Skeletal muscle tissue (tissue), 4 donors: ENCODE results near the gene EHD4. TPM values are rescaled to one million over a fixed set of nuclear protein-coding genes. Genes with fewer than 3 reads are reported as not detected.

ENCODE experiments used
- H3K27ac ChIP-seq: one replicate; pipeline ENCODE4 v1.7.0; 2013; ENCODE audit warnings: mild to moderate bottlenecking, low read depth, low read length, inconsistent platforms
- H3K27me3 ChIP-seq, 3 donors: one replicate each; pipeline ENCODE4 v1.7.0; 2013; ENCODE audit warnings: low read length in 3 of 3; ENCODE audit not compliant: control insufficient read depth in 3 of 3, insufficient read depth in 3 of 3
- H3K36me3 ChIP-seq, 3 donors: one replicate each; pipeline ENCODE4 v1.7.0; 2013; ENCODE audit warnings: low read length in 3 of 3; ENCODE audit not compliant: control insufficient read depth in 3 of 3, insufficient read depth in 3 of 3
- H3K4me1 ChIP-seq, 3 donors: one replicate each; pipeline ENCODE4 v1.7.0; 2013; ENCODE audit warnings: low read length in 3 of 3, mild to moderate bottlenecking in 3 of 3; ENCODE audit not compliant: control insufficient read depth in 3 of 3, insufficient read depth in 3 of 3
- H3K4me3 ChIP-seq, 3 donors: one replicate each; pipeline ENCODE4 v1.7.0; 2013; ENCODE audit warnings: low read length in 3 of 3
- H3K9ac ChIP-seq, 3 donors: one replicate each; pipeline ENCODE4 v1.7.0; 2013; ENCODE audit warnings: low read length in 3 of 3, mild to moderate bottlenecking in 3 of 3, moderate library complexity in 2 of 3, low read depth in 1 of 3
- H3K9me3 ChIP-seq, 3 donors: one replicate each; pipeline ENCODE4 v1.7.0; 2013; ENCODE audit warnings: low read length in 3 of 3; ENCODE audit not compliant: control insufficient read depth in 3 of 3
- total RNA-seq: library from RNA; depleted of rRNA; stranded (reverse); fragments of >200 nt; gene quantifications from one replicate; pipeline ENCODE4 v1.2.3, GENCODE V29; 2014
- donor health status: Osteomylitis.

EHD4 gene
- total RNA-seq, 1 donor from 2014 or later, result 24.0 TPM

GRCh38 chr15:41869770-41870688 is 102.3 kb downstream of the EHD4 start:
- H3K36me3 ChIP-seq, result no peaks in the 10 kb centered on the region
- H3K9me3 ChIP-seq, result no peaks in the 10 kb centered on the region
- H3K9ac ChIP-seq, result no peak overlapping the region
- no peak overlapping the region for H3K27ac ChIP-seq
- no peak overlapping the region for H3K4me3 ChIP-seq
- H3K4me1 ChIP-seq, result no peaks in the 10 kb centered on the region
- H3K27me3 ChIP-seq, result peaks cover 0 to 4% (median 0%) of the 10 kb centered on the region in 3 donors

GRCh38 chr15:41868321-41868720 is 104.0 kb downstream of the EHD4 start:
- Histone ChIP-seq H3K9me3 (no peaks in the 10 kb centered on the region), H3K27me3 (peaks cover 0 to 4% (median 0%) of the 10 kb centered on the region in 3 donors), H3K4me1 (no peaks in the 10 kb centered on the region), H3K27ac (no peak overlapping the region), H3K4me3 (no peak overlapping the region), H3K9ac (no peak overlapping the region), H3K36me3 (no peaks in the 10 kb centered on the region)

- Histone ChIP-seq H3K36me3 (no peaks in the 10 kb centered on the region), H3K27ac (no peak overlapping the region), H3K9ac (no peak overlapping the region), H3K27me3 (peaks cover 0 to 4% (median 0%) of the 10 kb centered on the region in 3 donors), H3K9me3 (no peaks in the 10 kb centered on the region), H3K4me3 (no peak overlapping the region), H3K4me1 (no peaks in the 10 kb centered on the region)
These were observed 105.3 kb downstream of the EHD4 start for GRCh38 chr15:41866872-41867579.

GRCh38 chr15:41866263-41866703 is 106.1 kb downstream of the EHD4 start:
- peaks cover 0 to 4% (median 0%) of the 10 kb centered on the region in 3 donors for H3K27me3 ChIP-seq
- no peak overlapping the region for H3K4me3 ChIP-seq
- no peaks in the 10 kb centered on the region for H3K4me1 ChIP-seq
- no peak overlapping the region for H3K27ac ChIP-seq
- H3K9me3 ChIP-seq, result no peaks in the 10 kb centered on the region
- no peak overlapping the region for H3K9ac ChIP-seq
- H3K36me3 ChIP-seq, result no peaks in the 10 kb centered on the region

GRCh38 chr15:41865490-41866055 is 106.8 kb downstream of the EHD4 start:
- Histone ChIP-seq H3K4me1 (no peaks in the 10 kb centered on the region), H3K9ac (no peak overlapping the region), H3K4me3 (no peak overlapping the region), H3K36me3 (no peaks in the 10 kb centered on the region), H3K27ac (no peak overlapping the region), H3K9me3 (no peaks in the 10 kb centered on the region), H3K27me3 (peaks cover 0 to 4% (median 0%) of the 10 kb centered on the region in 3 donors)

- Histone ChIP-seq H3K27ac (no peak overlapping the region), H3K27me3 (peaks cover 0 to 6% (median 5%) of the 10 kb centered on the region in 3 donors), H3K4me1 (no peaks in the 10 kb centered on the region), H3K4me3 (no peak overlapping the region), H3K9ac (no peak overlapping the region), H3K36me3 (no peaks in the 10 kb centered on the region), H3K9me3 (no peaks in the 10 kb centered on the region)
These were observed 109.7 kb downstream of the EHD4 start for GRCh38 chr15:41862515-41863116.

GRCh38 chr15:41861736-41862356 is 110.5 kb downstream of the EHD4 start:
- Histone ChIP-seq H3K27me3 (peaks cover 0 to 10% (median 7%) of the 10 kb centered on the region in 3 donors), H3K27ac (no peak overlapping the region), H3K4me3 (no peak overlapping the region), H3K9ac (no peak overlapping the region), H3K4me1 (no peaks in the 10 kb centered on the region), H3K36me3 (no peaks in the 10 kb centered on the region), H3K9me3 (no peaks in the 10 kb centered on the region)

- peaks cover 0 to 23% (median 17%) of the 10 kb centered on the region in 3 donors for H3K27me3 ChIP-seq
- H3K27ac ChIP-seq, result no peak overlapping the region
- H3K4me1 ChIP-seq, result no peaks in the 10 kb centered on the region
- H3K4me3 ChIP-seq, result no peak overlapping the region
- no peaks in the 10 kb centered on the region for H3K9me3 ChIP-seq
- H3K9ac ChIP-seq, result no peak overlapping the region
- no peaks in the 10 kb centered on the region for H3K36me3 ChIP-seq
These were observed 112.1 kb downstream of the EHD4 start for GRCh38 chr15:41860049-41860828.

GRCh38 chr15:41858756-41859155 is 113.6 kb downstream of the EHD4 start:
- no peaks in the 10 kb centered on the region for H3K36me3 ChIP-seq
- H3K4me3 ChIP-seq, result no peak overlapping the region
- H3K27ac ChIP-seq, result no peak overlapping the region
- H3K27me3 ChIP-seq, result peaks cover 2 to 30% (median 27%) of the 10 kb centered on the region in 3 donors
- no peak overlapping the region for H3K9ac ChIP-seq
- no peaks in the 10 kb centered on the region for H3K4me1 ChIP-seq
- no peaks in the 10 kb centered on the region for H3K9me3 ChIP-seq
